Astrocyte of the cerebellum (primary cell): ENCODE data around the gene CDPF1.

Experiments
- DNase-seq: peaks from one replicate; pipeline ENCODE4 v3.0.0-alpha.2; 2011; ENCODE audit warnings: low read depth
- H3K4me3 ChIP-seq: 2 replicates; pipeline ENCODE4 v1.5.1; 2011; ENCODE audit warnings: mild to moderate bottlenecking, low read depth, low read length, moderate library complexity
- CTCF ChIP-seq: IDR thresholded peaks from 2 replicates; pipeline ENCODE4 v1.5.1; 2012; ENCODE audit warnings: low read length, low read depth, moderate library complexity, mild to moderate bottlenecking; ENCODE audit errors: missing control alignments
- in situ Hi-C: cut with HindIII; loops from 2 replicates; pipeline ENCODE4 v1.10.0; 2017; ENCODE audit warnings: low sequenced_read_pairs

CDPF1 gene

GRCh38 chr22:46251266-46251665, 1.2 kb upstream of the CDPF1 start:
- DNase-seq: no peak
- in situ Hi-C loops: no loop called here
- TF ChIP-seq CTCF: no peak
- peak overlapping the region; percentile 79 for H3K4me3 ChIP-seq

GRCh38 chr22:46250783-46251125, 661 bp upstream of the CDPF1 start:
- no peak for TF ChIP-seq CTCF
- DNase-seq: no peak
- peak overlapping the region; percentile 79 for H3K4me3 ChIP-seq
- in situ Hi-C loops: no loop called here

- TF ChIP-seq CTCF: no peak
- no peak overlapping the region for H3K4me3 ChIP-seq
- in situ Hi-C loops: no loop called here
- no peak for DNase-seq
Observed at GRCh38 chr22:46247443-46247975, 2.6 kb downstream of the CDPF1 start.

GRCh38 chr22:46246178-46246577, 3.9 kb downstream of the CDPF1 start:
- no peak overlapping the region for H3K4me3 ChIP-seq
- TF ChIP-seq CTCF: no peak
- in situ Hi-C loops: no loop called here
- DNase-seq: no peak

- no peak for DNase-seq
- in situ Hi-C loops: no loop called here
- no peak for TF ChIP-seq CTCF
- H3K4me3 ChIP-seq: no peak overlapping the region
Observed at GRCh38 chr22:46245511-46245910, 4.6 kb downstream of the CDPF1 start.

GRCh38 chr22:46244771-46245170, 5.3 kb downstream of the CDPF1 start:
- in situ Hi-C loops: loop anchor here (5.0 kb wide), 1 partner anchor 97 kb away; no protein-coding TSS in a partner anchor
- TF ChIP-seq CTCF: no peak
- DNase-seq: no peak
- no peak overlapping the region for H3K4me3 ChIP-seq

GRCh38 chr22:46242076-46242475, 8.0 kb downstream of the CDPF1 start:
- no peak for TF ChIP-seq CTCF
- no peak for DNase-seq
- in situ Hi-C loops: loop anchor here (5.0 kb wide), 1 partner anchor 95 kb away; no protein-coding TSS in a partner anchor
- H3K4me3 ChIP-seq: no peak overlapping the region
